ENCODE results near the gene ZIC5. TPM values are rescaled to one million over a fixed set of nuclear protein-coding genes. Genes with fewer than 3 reads are reported as not detected.

The ZIC5 gene
- polyA plus RNA-seq, 1 donor from 2014 or later, result 0.94 TPM

- H3K79me2 ChIP-seq (replicated peaks; ENCODE audit: insufficient read depth, low read length), result peaks cover 37% of the 10 kb centered on the region
- H3K27ac ChIP-seq (ENCODE audit: low read length), result no peak overlapping the region
- H3F3A ChIP-seq (ENCODE audit: insufficient read depth, low read length, poor library complexity, severe bottlenecking), result no peaks in the 10 kb centered on the region
- H3K9me3 ChIP-seq (ENCODE audit: low read length), result no peaks in the 10 kb centered on the region
- H3K4me3 ChIP-seq (ENCODE audit: low read length), result no peak overlapping the region
- H3K4me2 ChIP-seq (ENCODE audit: low read length), result no peak overlapping the region
- H3K9ac ChIP-seq (ENCODE audit: low read length), result no peak overlapping the region
- H3K27me3 ChIP-seq (ENCODE audit: insufficient read depth, low read depth, low read length), result peaks cover 93% of the 10 kb centered on the region
- no peaks in the 10 kb centered on the region for H3K36me3 ChIP-seq (ENCODE audit: insufficient read depth, low read length)
- H2AFZ ChIP-seq (ENCODE audit: low read depth, low read length), result no peak overlapping the region
- TF ChIP-seq POLR2AphosphoS5 (IDR thresholded peaks at IDR 0.05) (peak; percentile 31), REST (IDR thresholded peaks at IDR 0.05; ENCODE audit: borderline replicate concordance) (no peak)
- H3K9me2 ChIP-seq (ENCODE audit: insufficient read depth, low read length), result no peaks in the 10 kb centered on the region
- no peaks in the 10 kb centered on the region for H4K20me1 ChIP-seq (ENCODE audit: insufficient read depth)
Measured at GRCh38 chr13:99993660-99994637, 22.4 kb upstream of the ZIC5 start.

DNA sequence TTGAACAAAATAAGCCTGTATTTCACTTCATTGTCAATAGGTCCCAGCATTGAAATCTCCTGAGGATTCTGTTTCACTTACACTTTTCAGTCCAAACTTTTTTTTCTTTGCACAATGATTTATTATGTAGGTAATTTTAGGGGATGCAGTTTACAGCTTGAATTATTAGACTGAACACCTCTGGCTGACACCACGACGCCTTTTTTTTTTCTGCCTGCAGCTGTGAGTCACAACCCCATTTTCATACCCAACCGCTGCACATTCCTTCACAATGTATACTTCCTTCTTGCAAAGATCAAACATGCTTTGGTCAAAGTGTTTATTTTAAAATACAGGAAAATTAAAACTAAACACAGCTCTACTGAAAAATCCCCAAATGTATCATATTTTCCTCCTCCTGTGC lies 21.4 kb upstream of the ZIC5 start:
- no peak for TF ChIP-seq CTCF (IDR thresholded peaks at IDR 0.05; ENCODE audit: poor library complexity, severe bottlenecking)
- no peak for TF ChIP-seq MXI1 (conservative IDR thresholded peaks at IDR 0.05; ENCODE audit: poor library complexity, severe bottlenecking)
- no peak for TF ChIP-seq EZH2 (IDR thresholded peaks at IDR 0.05; ENCODE audit: borderline replicate concordance, insufficient read depth, low read length, poor library complexity, severe bottlenecking)
- no peak for TF ChIP-seq SMC3 (conservative IDR thresholded peaks at IDR 0.05; ENCODE audit: poor library complexity)
- no peak for TF ChIP-seq TAF1 (IDR thresholded peaks at IDR 0.05; ENCODE audit: low read depth)
- no peak for TF ChIP-seq POLR2AphosphoS5 (IDR thresholded peaks at IDR 0.05)
- TF ChIP-seq REST (IDR thresholded peaks at IDR 0.05; ENCODE audit: borderline replicate concordance), result no peak
- TF ChIP-seq EP300 (conservative IDR thresholded peaks at IDR 0.05; ENCODE audit: poor library complexity, severe bottlenecking), result no peak
- TF ChIP-seq RAD21 (conservative IDR thresholded peaks at IDR 0.05), result no peak

More for the DNA sequence above, 21.4 kb upstream of the ZIC5 start:
- H2AFZ ChIP-seq (ENCODE audit: low read depth, low read length), result no peak overlapping the region
- no peak overlapping the region for H3K27ac ChIP-seq (ENCODE audit: low read length)
- H3K79me2 ChIP-seq (replicated peaks; ENCODE audit: insufficient read depth, low read length), result peaks cover 47% of the 10 kb centered on the region
- H3F3A ChIP-seq (ENCODE audit: insufficient read depth, low read length, poor library complexity, severe bottlenecking), result no peaks in the 10 kb centered on the region
- H3K9me3 ChIP-seq (ENCODE audit: low read length), result no peaks in the 10 kb centered on the region
- no peaks in the 10 kb centered on the region for H4K20me1 ChIP-seq (ENCODE audit: insufficient read depth)
- H3K9ac ChIP-seq (ENCODE audit: low read length), result no peak overlapping the region
- peaks cover 99% of the 10 kb centered on the region for H3K27me3 ChIP-seq (ENCODE audit: insufficient read depth, low read depth, low read length)
- H3K4me2 ChIP-seq (ENCODE audit: low read length), result no peak overlapping the region
- no peaks in the 10 kb centered on the region for H3K36me3 ChIP-seq (ENCODE audit: insufficient read depth, low read length)
- H3K4me3 ChIP-seq (ENCODE audit: low read length), result no peak overlapping the region
- H3K9me2 ChIP-seq (ENCODE audit: insufficient read depth, low read length), result no peaks in the 10 kb centered on the region

Measured in neural cell (in vitro differentiated cells).